OCI-LY7 (cell line): Measurements from ENCODE around the gene DYRK2. TPM values are rescaled to one million over a fixed set of nuclear protein-coding genes. Genes with fewer than 3 reads are reported as not detected.

Experiments
- BruUV-seq: library from RNA; stranded (reverse); fragments of 400-500 nt; replicated peaks from 2 replicates; lab custom pipeline; 2021; lab: Mats Ljungman, UMichigan
- CTCF ChIA-PET: fragments of 300-600 bp; sonication (Branson Sonifier 250); formaldehyde crosslinking; loops from one replicate; lab custom pipeline; 2022; ENCODE audit warnings: antibody characterized with exemption; ENCODE audit not compliant: unreplicated experiment; lab: Charles Lee
- POLR2A ChIA-PET: fragments of 300-600 bp; sonication (Branson Sonifier 250); formaldehyde crosslinking; loops from one replicate; lab custom pipeline; 2022; ENCODE audit warnings: antibody characterized with exemption; lab: Charles Lee
- DNase-seq: peaks from one replicate; pipeline ENCODE4 v3.0.0-alpha.2; 2015; ENCODE audit warnings: low spot score
- H2AFZ ChIP-seq: fragments of 200-600 bp; sonication (generic), shearing (Covaris generic); 2 replicates; pipeline ENCODE4 v1.6.1; 2014; ENCODE audit warnings: mild to moderate bottlenecking, antibody characterized with exemption, low read length, moderate library complexity
- H3K27ac ChIP-seq: fragments of 200-600 bp; sonication (generic); 2 replicates; pipeline ENCODE4 v1.5.1; 2014; ENCODE audit warnings: mixed run types, low read depth, mild to moderate bottlenecking, moderate library complexity, low read length, inconsistent platforms; ENCODE audit not compliant: poor library complexity, severe bottlenecking
- H3K36me3 ChIP-seq: fragments of 200-600 bp; sonication (generic); 2 replicates; pipeline ENCODE4 v1.6.1; 2014; ENCODE audit warnings: mild to moderate bottlenecking, antibody characterized with exemption, low read length, moderate library complexity, mixed read lengths; ENCODE audit not compliant: insufficient read depth
- H3K4me1 ChIP-seq: fragments of 200-600 bp; sonication (generic); 2 replicates; pipeline ENCODE4 v1.5.1; 2014; ENCODE audit warnings: mild to moderate bottlenecking, low read length; ENCODE audit not compliant: insufficient read depth, poor library complexity, severe bottlenecking
- H3K4me2 ChIP-seq: fragments of 200-600 bp; sonication (generic); 2 replicates; pipeline ENCODE4 v1.6.1; 2014; ENCODE audit warnings: mild to moderate bottlenecking, low read length
- H3K4me3 ChIP-seq: fragments of 200-600 bp; sonication (generic); 2 replicates; pipeline ENCODE4 v1.5.1; 2014; ENCODE audit warnings: mild to moderate bottlenecking, low read depth, low read length; ENCODE audit not compliant: poor library complexity, severe bottlenecking
- H3K79me2 ChIP-seq: fragments of 200-600 bp; sonication (generic); 2 replicates; pipeline ENCODE4 v1.6.1; 2016; ENCODE audit warnings: low read depth, mild to moderate bottlenecking, low read length, moderate library complexity, mixed read lengths; ENCODE audit not compliant: insufficient read depth
- H3K9me2 ChIP-seq: fragments of 200-600 bp; sonication (generic); 2 replicates; pipeline ENCODE4 v1.6.1; 2016; ENCODE audit warnings: mild to moderate bottlenecking, low read length, mixed read lengths; ENCODE audit not compliant: insufficient read depth
- H3K9me3 ChIP-seq: fragments of 200-600 bp; sonication (generic); 2 replicates; pipeline ENCODE4 v1.6.1; 2014; ENCODE audit warnings: mild to moderate bottlenecking, mixed run types, low read length, mixed read lengths
- H4K20me1 ChIP-seq: fragments of 200-600 bp; sonication (generic); 2 replicates; pipeline ENCODE4 v1.6.1; 2014; ENCODE audit warnings: mild to moderate bottlenecking, antibody characterized with exemption, low read length, moderate library complexity, mixed read lengths; ENCODE audit not compliant: insufficient read depth
- EZH2phosphoT487 ChIP-seq: fragments of 200-600 bp; sonication (generic); IDR thresholded peaks from 2 replicates; pipeline ENCODE4 v1.6.1; 2018; ENCODE audit warnings: low read depth, borderline replicate concordance, mild to moderate bottlenecking, mixed run types, antibody characterized with exemption, low read length, moderate library complexity, mixed read lengths
- intact Hi-C: fragments of 100-400 bp; cut with micrococcal nuclease; formaldehyde crosslinking; loops from one replicate; pipeline ENCODE4 v1.10.0; 2022; ENCODE audit not compliant: unreplicated experiment
- total RNA-seq, 2 experiments: library from RNA; depleted of rRNA in 1 of 2; stranded (reverse); fragments of >200 nt in 1 of 2; shearing (Covaris generic) in 1 of 2; gene quantifications; 2 replicates each; pipeline ENCODE4 v1.2.3, GENCODE V29; 2014 to 2022
- TF ChIP-seq, protein P1 (sequence below): fragments of 200-600 bp; sonication (generic); conservative IDR thresholded peaks from 2 replicates; pipeline ENCODE4 v1.5.1; 2014; ENCODE audit warnings: mild to moderate bottlenecking, antibody characterized with exemption, low read length, moderate library complexity, mixed read lengths

Gene DYRK2
- total RNA-seq, 2 experiments from 2014 or later: 30.6 to 32.3 TPM

DNA sequence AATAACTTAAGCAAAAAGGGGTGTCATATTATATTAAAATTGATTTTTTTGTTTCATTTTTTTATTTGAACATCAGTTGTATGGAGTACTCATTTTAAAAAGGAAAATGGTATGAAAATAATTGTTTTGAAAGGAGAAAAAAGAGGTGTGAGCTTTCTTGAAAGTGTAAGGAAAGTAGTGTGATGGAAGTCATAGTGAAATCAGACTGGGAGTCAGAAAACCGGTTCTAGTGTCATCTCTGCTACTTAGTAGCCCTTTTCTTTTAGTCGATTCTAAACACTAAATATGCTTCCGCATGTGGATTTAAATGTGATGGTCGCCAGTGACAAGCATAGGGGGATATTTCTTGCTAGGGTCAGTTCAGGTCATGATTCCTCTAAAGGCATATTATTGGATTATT, 1.8 kb upstream of the DYRK2 start:
- H3K4me2 ChIP-seq: no peak overlapping the region
- POLR2A ChIA-PET: interaction anchor here (0.7 to 1.3 kb wide), 3 partner anchors 14 to 1476 kb away, joined by 3 to 4 read pairs (median 3); no protein-coding TSS in a partner anchor
- no peaks in the 10 kb centered on the region for H3K9me3 ChIP-seq
- H3K4me3 ChIP-seq: no peak overlapping the region
- no peaks in the 10 kb centered on the region for H3K36me3 ChIP-seq
- H3K27ac ChIP-seq: no peak overlapping the region
- H3K79me2 ChIP-seq: peaks cover 26% of the 10 kb centered on the region
- H4K20me1 ChIP-seq: peaks cover 18% of the 10 kb centered on the region
- intact Hi-C loops: loop anchor here (5.0 kb wide), 1 partner anchor 194 kb away; no protein-coding TSS in a partner anchor
- CTCF ChIA-PET: no interaction called here
- DNase-seq: no peak
- H3K9me2 ChIP-seq: no peaks in the 10 kb centered on the region
- no peak for TF ChIP-seq EZH2phosphoT487
- TF ChIP-seq, protein P1, sequence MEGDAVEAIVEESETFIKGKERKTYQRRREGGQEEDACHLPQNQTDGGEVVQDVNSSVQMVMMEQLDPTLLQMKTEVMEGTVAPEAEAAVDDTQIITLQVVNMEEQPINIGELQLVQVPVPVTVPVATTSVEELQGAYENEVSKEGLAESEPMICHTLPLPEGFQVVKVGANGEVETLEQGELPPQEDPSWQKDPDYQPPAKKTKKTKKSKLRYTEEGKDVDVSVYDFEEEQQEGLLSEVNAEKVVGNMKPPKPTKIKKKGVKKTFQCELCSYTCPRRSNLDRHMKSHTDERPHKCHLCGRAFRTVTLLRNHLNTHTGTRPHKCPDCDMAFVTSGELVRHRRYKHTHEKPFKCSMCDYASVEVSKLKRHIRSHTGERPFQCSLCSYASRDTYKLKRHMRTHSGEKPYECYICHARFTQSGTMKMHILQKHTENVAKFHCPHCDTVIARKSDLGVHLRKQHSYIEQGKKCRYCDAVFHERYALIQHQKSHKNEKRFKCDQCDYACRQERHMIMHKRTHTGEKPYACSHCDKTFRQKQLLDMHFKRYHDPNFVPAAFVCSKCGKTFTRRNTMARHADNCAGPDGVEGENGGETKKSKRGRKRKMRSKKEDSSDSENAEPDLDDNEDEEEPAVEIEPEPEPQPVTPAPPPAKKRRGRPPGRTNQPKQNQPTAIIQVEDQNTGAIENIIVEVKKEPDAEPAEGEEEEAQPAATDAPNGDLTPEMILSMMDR: no peak
- no peak overlapping the region for H2AFZ ChIP-seq
- peaks cover 22% of the 10 kb centered on the region for H3K4me1 ChIP-seq
- BruUV-seq: no TSS peak

DNA sequence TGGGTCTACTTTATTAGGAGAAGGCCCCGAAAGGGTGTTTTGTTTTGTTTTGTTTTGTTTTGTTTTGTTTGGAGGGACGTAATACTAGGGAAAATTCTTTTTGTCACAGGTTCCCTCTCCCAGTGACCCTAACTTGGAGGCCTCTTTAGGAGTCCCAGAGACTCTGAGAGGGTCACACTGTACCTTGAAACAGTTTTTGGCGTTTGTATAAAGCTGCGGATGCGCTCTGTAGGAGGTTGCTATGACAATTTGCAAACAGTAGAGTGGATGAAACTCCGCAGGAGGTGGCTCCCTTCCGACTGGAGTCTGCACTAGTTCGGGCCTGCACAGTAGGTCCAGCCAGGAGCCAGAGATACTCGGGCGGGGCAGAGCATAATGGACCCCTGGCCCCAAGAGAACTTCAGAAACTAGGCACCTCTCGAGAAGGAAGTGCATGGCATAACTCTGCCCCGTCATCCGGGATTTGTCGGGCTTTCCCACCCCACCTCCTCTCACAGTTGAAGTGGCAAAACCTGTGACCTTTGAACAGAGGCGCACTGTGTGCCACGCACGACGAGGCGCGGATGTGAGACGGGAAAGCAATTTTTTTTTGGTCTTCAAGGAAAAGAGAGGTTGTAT, 1.3 kb upstream of the DYRK2 start:
- CTCF ChIA-PET: no interaction called here
- H4K20me1 ChIP-seq: peaks cover 19% of the 10 kb centered on the region
- intact Hi-C loops: loop anchor here (5.0 kb wide), 1 partner anchor 195 kb away; no protein-coding TSS in a partner anchor
- no peak for DNase-seq
- H3K9me3 ChIP-seq: no peaks in the 10 kb centered on the region
- POLR2A ChIA-PET: interaction anchor here (0.9 to 1.3 kb wide), 4 partner anchors 10 to 17 kb away, joined by 3 to 4 read pairs (median 3); no protein-coding TSS in a partner anchor
- H3K4me1 ChIP-seq: peaks cover 25% of the 10 kb centered on the region
- no peaks in the 10 kb centered on the region for H3K9me2 ChIP-seq
- 0 out of 2 replicates have a peak, but pooled peaks cover under 1% of the 10 kb centered on the region for H3K36me3 ChIP-seq
- H2AFZ ChIP-seq: no peak overlapping the region
- H3K27ac ChIP-seq: no peak overlapping the region
- peak overlapping the region; percentile 93; the same call in 1 of the 2 replicates for H3K4me2 ChIP-seq
- TF ChIP-seq, protein P1: no peak
- TF ChIP-seq EZH2phosphoT487: no peak
- H3K79me2 ChIP-seq: peaks cover 31% of the 10 kb centered on the region
- H3K4me3 ChIP-seq: no peak overlapping the region
- no TSS peak for BruUV-seq
